GM20431 (cell line): ENCODE data around the gene MYRIP.
"Not testable (repeated sequence)": the region's sequence is repeated elsewhere in the genome, so short reads cannot be mapped to it uniquely, and the experiment has no call there.

Experiments used
- in situ Hi-C: fragments of 300-500 bp; cut with MseI, MboI; formaldehyde crosslinking; loops from one replicate; pipeline ENCODE4 v1.15.0; 2020; ENCODE audit warnings: low sequenced_read_pairs; ENCODE audit not compliant: unreplicated experiment

Gene MYRIP

DNA sequence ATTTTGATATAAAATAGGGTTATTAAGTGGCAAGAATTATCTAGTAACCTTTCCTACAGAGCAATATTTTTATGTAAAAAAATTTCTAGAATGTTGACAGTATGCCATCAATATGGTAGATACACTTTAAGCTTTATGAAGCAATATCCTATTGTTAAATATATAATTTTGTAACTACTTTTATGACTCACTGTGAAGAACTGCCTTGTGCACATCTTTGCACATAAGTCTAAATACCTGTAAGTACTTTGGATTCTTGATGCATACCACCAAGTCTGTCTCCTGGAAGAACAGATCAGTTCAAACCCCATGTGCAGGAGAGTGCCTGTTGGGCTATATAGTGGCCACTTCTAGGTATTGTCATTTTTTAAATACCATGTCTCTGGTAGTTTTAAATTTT is 294.4 kb downstream of the MYRIP start:
- in situ Hi-C loops, result no loop called here

- in situ Hi-C loops, result no loop called here
These were observed 295.0 kb downstream of the MYRIP start for GRCh38 chr3:40104441-40104840.

DNA sequence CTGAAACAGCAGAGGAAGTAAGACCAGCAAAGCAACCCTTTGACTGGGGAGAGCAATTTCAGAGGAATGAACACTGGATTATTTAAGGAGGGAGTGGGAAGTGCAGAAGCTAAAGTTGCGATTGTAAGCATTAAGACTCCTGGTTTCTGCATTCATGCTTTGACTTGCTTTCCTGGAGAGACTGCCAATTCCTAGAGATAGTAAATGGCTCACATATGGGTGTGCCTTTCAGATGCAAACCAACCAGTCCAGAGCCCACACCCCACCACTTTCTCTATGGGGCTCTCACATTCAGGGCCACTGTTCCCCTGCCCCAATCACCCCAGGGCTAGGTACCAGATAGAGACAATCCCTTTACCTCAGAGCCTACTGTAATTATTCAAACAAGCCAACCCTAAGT is 299.2 kb downstream of the MYRIP start:
- in situ Hi-C loops, result no loop called here

GRCh38 chr3:40109641-40110490 is 300.5 kb downstream of the MYRIP start:
- in situ Hi-C loops, result no loop called here

- in situ Hi-C loops, result no loop called here
These were observed 307.2 kb downstream of the MYRIP start for GRCh38 chr3:40116478-40117177.

DNA sequence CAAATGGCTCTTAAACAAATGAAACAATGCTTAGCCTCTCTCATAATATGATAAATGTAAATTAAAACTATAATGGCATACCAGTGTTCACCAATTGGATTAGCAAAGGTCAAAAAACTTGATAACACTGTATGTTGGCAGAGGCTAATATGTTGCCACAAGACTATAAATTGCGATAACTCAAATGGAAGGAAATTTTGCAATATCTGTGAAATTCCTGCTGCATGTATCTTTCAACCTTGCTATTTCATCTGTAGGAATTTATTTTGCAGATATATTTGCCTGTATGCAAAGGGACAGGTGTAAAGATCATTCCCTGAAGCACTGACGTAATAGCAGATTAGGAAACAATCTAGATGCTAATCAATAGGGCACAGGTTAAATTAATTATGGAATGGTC is 308.7 kb downstream of the MYRIP start:
- in situ Hi-C loops, result no loop called here

- in situ Hi-C loops, result no loop called here
These were observed 310.8 kb downstream of the MYRIP start for GRCh38 chr3:40120067-40120692.

DNA sequence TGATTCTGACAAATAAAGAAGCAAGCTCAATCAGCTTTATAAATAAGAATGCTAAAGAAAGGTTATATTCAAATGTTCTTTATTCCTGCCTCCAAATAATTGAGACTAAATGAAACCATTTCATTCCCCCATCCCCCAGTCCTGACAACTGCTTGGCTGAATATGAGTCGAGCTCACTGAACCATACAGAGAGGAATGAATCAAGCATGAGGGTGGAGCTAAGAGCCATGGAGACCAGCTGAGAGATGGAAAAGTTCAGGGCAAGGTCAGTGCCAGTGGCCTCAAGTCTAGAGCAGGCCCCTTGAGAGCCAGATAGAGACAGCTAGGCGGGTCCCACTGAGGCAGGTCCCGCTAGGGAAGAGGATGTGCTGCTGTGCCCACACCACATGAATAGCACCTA is 311.4 kb downstream of the MYRIP start:
- in situ Hi-C loops, result no loop called here

DNA sequence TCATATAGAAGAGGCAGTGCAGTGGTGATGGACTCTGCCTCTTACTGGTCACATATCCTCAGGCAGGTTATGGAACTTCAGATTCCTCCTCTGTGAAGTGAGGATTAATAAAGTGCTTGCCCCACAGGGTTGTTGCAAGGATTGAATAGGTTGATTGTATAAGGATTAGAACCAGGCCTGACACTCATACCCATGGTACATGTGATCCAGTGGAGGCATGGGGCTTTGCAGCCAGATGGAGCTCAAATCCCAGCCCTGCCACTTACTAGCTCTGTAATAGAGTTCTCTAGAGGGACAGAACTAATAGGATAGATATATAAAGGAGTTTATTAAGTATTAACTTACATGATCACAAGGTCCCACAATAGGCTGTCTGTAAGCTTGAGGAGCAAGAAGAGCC is 315.5 kb downstream of the MYRIP start:
- in situ Hi-C loops, result no loop called here

DNA sequence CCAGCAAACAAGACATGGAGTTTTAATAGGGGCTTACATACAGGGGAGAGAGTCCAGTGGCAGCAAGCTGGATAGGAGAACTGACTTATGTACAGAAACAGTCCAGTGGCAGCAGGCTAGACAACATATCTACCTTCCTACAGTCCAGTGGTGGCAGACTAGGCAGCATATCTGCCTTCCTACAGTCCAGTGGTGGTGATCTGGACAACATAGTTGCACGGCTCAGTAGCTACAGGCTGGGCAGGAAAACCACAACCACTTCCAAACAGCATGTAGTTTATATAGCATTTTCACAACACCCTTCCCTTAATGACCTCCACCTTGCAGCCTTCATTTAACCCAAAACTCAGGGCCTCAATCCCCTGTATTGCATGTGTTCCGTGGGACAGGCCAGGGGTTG is 318.8 kb downstream of the MYRIP start:
- in situ Hi-C loops, result no loop called here

- in situ Hi-C loops, result no loop called here
These were observed 320.1 kb downstream of the MYRIP start for GRCh38 chr3:40129510-40129909.

GRCh38 chr3:40129981-40130380 is 320.6 kb downstream of the MYRIP start:
- in situ Hi-C loops, result no loop called here

DNA sequence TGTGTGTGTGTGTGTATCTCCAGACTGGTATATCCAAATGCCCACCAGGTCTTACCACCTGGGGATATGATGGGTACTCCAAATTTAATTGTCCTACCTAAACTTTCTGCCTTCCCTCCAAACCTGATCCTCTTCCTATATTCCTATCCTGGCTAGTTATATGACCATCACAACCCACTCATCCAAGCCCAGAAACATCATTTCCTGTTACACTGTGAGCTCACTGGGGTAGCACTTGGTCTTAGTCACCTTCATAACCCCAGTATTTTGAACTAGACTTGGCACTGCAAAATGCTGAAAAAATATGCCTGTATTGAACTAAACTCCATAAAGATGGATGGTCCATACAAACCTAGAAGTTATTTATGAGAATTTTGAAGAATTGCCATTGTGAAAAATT is 321.3 kb downstream of the MYRIP start:
- in situ Hi-C loops, result no loop called here

DNA sequence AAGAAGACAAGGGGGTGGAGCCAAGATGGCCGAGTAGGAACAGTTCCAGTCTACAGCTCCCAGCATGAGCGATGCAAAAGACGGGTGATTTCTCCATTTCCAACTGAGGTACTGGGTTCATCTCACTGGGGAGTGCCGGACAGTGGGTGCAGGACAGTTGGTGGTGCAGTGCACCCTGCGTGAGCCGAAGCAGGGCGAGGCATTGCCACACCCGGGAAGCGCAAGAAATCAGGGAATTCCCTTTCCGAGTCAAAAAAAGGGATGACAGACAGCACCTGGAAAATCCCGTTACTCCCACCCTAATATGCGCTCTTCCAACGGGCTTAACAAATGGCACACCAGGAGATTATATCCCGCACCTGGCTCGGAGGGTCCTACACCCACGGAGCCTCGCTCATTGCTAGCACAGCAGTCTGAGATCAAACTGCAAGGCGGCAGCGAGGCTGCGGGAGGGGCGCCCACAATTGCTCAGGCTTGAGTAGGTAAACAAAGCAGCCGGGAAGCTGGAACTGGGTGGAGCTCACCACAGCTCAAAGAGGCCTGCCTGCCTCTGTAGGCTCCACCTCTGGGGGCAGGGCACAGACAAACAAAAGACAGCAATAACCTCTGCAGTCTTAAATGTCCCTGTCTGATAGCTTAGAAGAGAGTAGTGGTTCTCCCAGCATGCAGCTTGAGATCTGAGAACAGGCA is 324.6 kb downstream of the MYRIP start:
- in situ Hi-C loops, result not testable (repeated sequence)

- in situ Hi-C loops, result no loop called here
These were observed 328.3 kb downstream of the MYRIP start for GRCh38 chr3:40137591-40138295.

DNA sequence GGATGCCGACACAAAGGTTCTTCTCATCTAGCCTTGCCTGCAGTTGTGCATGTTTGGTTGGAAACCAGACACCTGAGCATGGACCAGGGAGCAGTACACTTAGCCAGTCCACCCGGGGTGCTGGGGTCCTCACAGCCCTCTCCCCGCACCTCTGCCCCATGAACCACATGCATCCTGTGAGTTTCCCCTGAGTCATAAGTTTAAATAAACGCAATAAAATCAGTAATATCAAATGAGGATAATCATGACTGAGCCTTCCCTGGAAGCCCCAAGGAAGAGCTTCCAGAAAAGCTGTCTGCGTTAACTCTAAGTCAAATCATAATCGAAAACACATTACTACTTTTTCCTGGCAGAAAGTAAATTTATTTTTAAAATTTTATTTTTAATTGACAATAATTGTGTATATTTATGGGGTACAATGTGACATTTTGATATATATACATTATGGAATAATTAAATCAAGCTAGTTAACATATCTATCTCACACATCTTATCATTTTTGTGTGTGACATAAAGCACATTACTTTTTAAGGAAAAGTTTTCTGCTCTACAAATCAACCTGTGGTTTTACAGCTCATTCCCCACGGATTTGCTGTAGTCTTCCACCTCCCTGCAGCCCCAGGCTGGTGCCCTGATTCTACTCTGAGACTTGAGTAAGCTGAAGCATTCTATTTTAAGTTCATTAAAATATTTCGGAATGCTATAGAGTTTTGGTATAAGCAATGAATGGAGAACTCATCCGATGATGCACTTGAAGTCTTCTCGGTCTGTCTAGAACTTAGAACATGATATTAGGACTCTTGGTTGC is 334.1 kb downstream of the MYRIP start:
- in situ Hi-C loops, result no loop called here

GRCh38 chr3:40148827-40149226 is 339.4 kb downstream of the MYRIP start:
- in situ Hi-C loops, result no loop called here

GRCh38 chr3:40152482-40153133 is 343.2 kb downstream of the MYRIP start:
- in situ Hi-C loops, result no loop called here

- in situ Hi-C loops, result no loop called here
These were observed 351.5 kb downstream of the MYRIP start for GRCh38 chr3:40160933-40161332.
